Upper lobe of left lung (tissue), 4 donors: ENCODE data around the gene ECEL1.

Experiments used
- POLR2A ChIP-seq, 4 donors: fragments of 450-650 bp; IDR thresholded peaks; one replicate each; pipeline ENCODE4 v1.5.1; 2016 to 2017; ENCODE audit warnings: antibody characterized with exemption in 4 of 4, mild to moderate bottlenecking in 2 of 4
- POLR2AphosphoS5 ChIP-seq, 2 donors: sonication (generic); formaldehyde crosslinking; IDR thresholded peaks; one replicate each; pipeline ENCODE4 v1.5.1; 2017; ENCODE audit warnings: antibody characterized with exemption in 2 of 2
- TF ChIP-seq, protein P1 (sequence below), 6 experiments: fragments of 450-650 bp in 4 of 6; fragments of 200-600 bp in 2 of 6; sonication (generic) in 2 of 6; IDR thresholded peaks; one replicate each; pipeline ENCODE4 v1.5.1; 2016 to 2019; ENCODE audit warnings: antibody characterized with exemption in 6 of 6

DNA sequence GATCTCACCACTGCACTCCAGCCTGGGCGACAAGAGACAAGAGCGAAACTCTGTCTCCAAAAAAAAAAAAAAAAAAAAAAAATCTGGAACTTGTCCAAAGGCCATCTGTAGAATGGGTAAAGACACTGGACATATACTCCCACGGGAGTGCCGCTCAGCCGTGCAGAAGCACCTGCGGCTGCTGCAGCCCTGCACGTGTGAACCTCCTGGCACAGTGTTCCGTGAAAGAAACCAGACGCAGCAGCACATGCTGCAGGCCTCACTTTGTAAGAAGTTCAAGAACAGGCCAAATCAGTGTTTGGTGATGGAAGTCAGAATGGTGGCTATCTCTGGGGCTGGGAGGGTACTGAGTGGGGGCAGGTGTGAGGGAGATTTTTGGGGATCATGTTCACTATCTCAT lies 44.8 kb upstream of the ECEL1 start:
- no peak for TF ChIP-seq POLR2AphosphoS5 (IDR thresholded peaks at IDR 0.05)
- TF ChIP-seq, protein P1, sequence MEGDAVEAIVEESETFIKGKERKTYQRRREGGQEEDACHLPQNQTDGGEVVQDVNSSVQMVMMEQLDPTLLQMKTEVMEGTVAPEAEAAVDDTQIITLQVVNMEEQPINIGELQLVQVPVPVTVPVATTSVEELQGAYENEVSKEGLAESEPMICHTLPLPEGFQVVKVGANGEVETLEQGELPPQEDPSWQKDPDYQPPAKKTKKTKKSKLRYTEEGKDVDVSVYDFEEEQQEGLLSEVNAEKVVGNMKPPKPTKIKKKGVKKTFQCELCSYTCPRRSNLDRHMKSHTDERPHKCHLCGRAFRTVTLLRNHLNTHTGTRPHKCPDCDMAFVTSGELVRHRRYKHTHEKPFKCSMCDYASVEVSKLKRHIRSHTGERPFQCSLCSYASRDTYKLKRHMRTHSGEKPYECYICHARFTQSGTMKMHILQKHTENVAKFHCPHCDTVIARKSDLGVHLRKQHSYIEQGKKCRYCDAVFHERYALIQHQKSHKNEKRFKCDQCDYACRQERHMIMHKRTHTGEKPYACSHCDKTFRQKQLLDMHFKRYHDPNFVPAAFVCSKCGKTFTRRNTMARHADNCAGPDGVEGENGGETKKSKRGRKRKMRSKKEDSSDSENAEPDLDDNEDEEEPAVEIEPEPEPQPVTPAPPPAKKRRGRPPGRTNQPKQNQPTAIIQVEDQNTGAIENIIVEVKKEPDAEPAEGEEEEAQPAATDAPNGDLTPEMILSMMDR (IDR thresholded peaks at IDR 0.05), result no peak
- TF ChIP-seq POLR2A (IDR thresholded peaks at IDR 0.05), result no peak
